ENCODE measurements around the gene HCN2. TPM values are rescaled to one million over a fixed set of nuclear protein-coding genes. Genes with fewer than 3 reads are reported as not detected.

The HCN2 gene
- total and polyA plus RNA-seq, 2 of the 8 experiments (the other 6 are each of a cell fraction or from before 2014, with no cell fraction given) = 1.0 to 4.0 TPM

- WGBS, 2 experiments (ENCODE audit: extremely low coverage in 1 of 2, insufficient coverage in 1 of 2, insufficient read length in 1 of 2, insufficient replicate concordance in 2 of 2, low coverage in 1 of 2, low lambda C conversion rate in 2 of 2, missing lambda C conversion rate in 1 of 2) = 95% methylated on average over 4 of the region's 11 CpGs; no CpG with 5 or more reads in 1 of the 2 experiments
- Histone ChIP-seq H3K4me1 (replicated peaks in 1 of 4; ENCODE audit: control insufficient read depth in 3 of 4, insufficient read depth in 4 of 4, low read length in 3 of 4) (no peaks in the 10 kb centered on the region), H3K79me1 (ENCODE audit: low read depth, low read length) (no peaks in the 10 kb centered on the region; the same call in 1 of the 2 replicates), H3K4ac (replicated peaks; ENCODE audit: insufficient read length, low read depth, low read length) (no peak overlapping the region), H3K56ac (replicated peaks; ENCODE audit: insufficient read length, low read depth, low read length) (no peak overlapping the region), H3K14ac (ENCODE audit: insufficient read length) (no peak overlapping the region), H3K18ac (ENCODE audit: extremely low read depth, low read length) (no peak overlapping the region), H2BK20ac (ENCODE audit: low read length) (no peak overlapping the region), H4K20me1 (replicated peaks in 1 of 2; ENCODE audit: control insufficient read depth in 1 of 2, insufficient read depth in 2 of 2, low read length in 2 of 2) (no peaks in the 10 kb centered on the region), H3K27ac (ENCODE audit: low read depth, low read length) (no peak overlapping the region), H2BK5ac (ENCODE audit: low read depth, low read length) (no peak overlapping the region), H2BK12ac (ENCODE audit: low read depth, low read length) (no peak overlapping the region), H2AFZ (ENCODE audit: low read length) (no peak overlapping the region), H3K4me2 (ENCODE audit: insufficient read depth in 1 of 2, low read depth in 2 of 2, low read length in 2 of 2) (no peak overlapping the region), H2BK15ac (ENCODE audit: low read length) (no peak overlapping the region), H4K91ac (replicated peaks; ENCODE audit: insufficient read length, low read length) (no peak overlapping the region), H2BK120ac (replicated peaks; ENCODE audit: low read depth, low read length) (no peak overlapping the region), H3K4me3 (ENCODE audit: extremely low read depth in 1 of 4, insufficient read depth in 2 of 4, low read depth in 3 of 4, low read length in 4 of 4) (no peak overlapping the region), H3K79me2 (ENCODE audit: control insufficient read depth in 1 of 2, insufficient read depth in 2 of 2, low read length in 2 of 2) (no peaks in the 10 kb centered on the region), H4K5ac (ENCODE audit: insufficient read length, low read depth, low read length) (no peak overlapping the region), H3K9ac (replicated peaks in 1 of 4; ENCODE audit: extremely low read depth in 1 of 4, low read depth in 3 of 4, low read length in 3 of 4) (no peak overlapping the region), H3K27me3 (replicated peaks in 1 of 4; ENCODE audit: control insufficient read depth in 3 of 4, extremely low read depth in 1 of 4, insufficient read depth in 3 of 4, low read length in 3 of 4) (no peaks in the 10 kb centered on the region), H4K8ac (ENCODE audit: extremely low read depth, insufficient read depth, low read length) (no peak overlapping the region), H3K9me3 (ENCODE audit: insufficient read depth in 2 of 2, low read depth in 1 of 2, low read length in 1 of 2) (peaks cover 0 to 30% of the 10 kb centered on the region in 2 experiments; a peak in 1 of 4 replicates), H3K23ac (ENCODE audit: insufficient read length) (no peak overlapping the region), H2AK5ac (ENCODE audit: low read depth, low read length) (no peak overlapping the region), H3K23me2 (ENCODE audit: low read depth, low read length) (no peaks in the 10 kb centered on the region), H3K36me3 (ENCODE audit: control insufficient read depth in 2 of 4, insufficient read depth in 4 of 4, low read length in 3 of 4) (no peaks in the 10 kb centered on the region)
- POLR2A ChIA-PET (ENCODE audit: partially characterized antibody) = no interaction called here
- CTCF ChIA-PET (ENCODE audit: partially characterized antibody) = no interaction called here
- DNase-seq (ENCODE audit: low read depth in 1 of 2, low spot score in 2 of 2) = no peak
- FAIRE-seq = no peak
- no peak for TF ChIP-seq JUN (IDR thresholded peaks at IDR 0.05; ENCODE audit: low read depth, low read length)
- no peak for TF ChIP-seq RFX5 (IDR thresholded peaks at IDR 0.05; ENCODE audit: borderline replicate concordance, low read depth, low read length)
- no peak for TF ChIP-seq SIX5 (IDR thresholded peaks at IDR 0.05; ENCODE audit: low read depth, low read length)
- no peak for TF ChIP-seq BCL11A (IDR thresholded peaks at IDR 0.05; ENCODE audit: low read depth in 2 of 2, low read length in 2 of 2)
- TF ChIP-seq ATF2 (IDR thresholded peaks at IDR 0.05; ENCODE audit: low read length) = no peak
- TF ChIP-seq EZH2 (IDR thresholded peaks at IDR 0.05; ENCODE audit: low read depth, low read length, severe bottlenecking) = no peak
- no peak for TF ChIP-seq MAX (IDR thresholded peaks at IDR 0.05)
- TF ChIP-seq CEBPB (IDR thresholded peaks at IDR 0.05; ENCODE audit: low read depth, low read length) = no peak
- TF ChIP-seq CREB1 (IDR thresholded peaks at IDR 0.05) = no peak
- no peak for TF ChIP-seq CTBP2 (IDR thresholded peaks at IDR 0.05; ENCODE audit: borderline replicate concordance, insufficient read depth, insufficient read length, low read length)
- no peak for TF ChIP-seq BRCA1 (IDR thresholded peaks at IDR 0.05; ENCODE audit: low read depth, low read length)
Observed at GRCh38 chr19:604355-604754, 14.7 kb downstream of the HCN2 start.
